Fibroblast of lung (primary cell): Measurements from ENCODE around the gene COPS6. TPM values are rescaled to one million over a fixed set of nuclear protein-coding genes. Genes with fewer than 3 reads are reported as not detected.

Experiments used
- DNase-seq, 2 donors: peaks; one replicate each; pipeline versions ENCODE4 v3.0.0 to v3.0.0-alpha.2; 2010; ENCODE audit warnings: low read depth in 2 of 2
- H2AFZ ChIP-seq: 2 replicates; pipeline ENCODE4 v1.5.1; 2012; ENCODE audit warnings: low read length, control low read depth, inconsistent platforms
- H3K27ac ChIP-seq: 2 replicates; pipeline ENCODE4 v1.5.1; 2011; ENCODE audit warnings: low read length, control low read depth; ENCODE audit not compliant: insufficient read depth
- H3K27me3 ChIP-seq: 2 replicates; pipeline ENCODE4 v1.5.1; 2011; ENCODE audit warnings: mild to moderate bottlenecking, low read length; ENCODE audit not compliant: control insufficient read depth, insufficient read depth
- H3K36me3 ChIP-seq: 2 replicates; pipeline ENCODE4 v1.5.1; 2011; ENCODE audit warnings: low read length; ENCODE audit not compliant: control insufficient read depth, insufficient read depth
- H3K4me1 ChIP-seq: 2 replicates; pipeline ENCODE4 v1.5.1; 2011; ENCODE audit warnings: low read length; ENCODE audit not compliant: control insufficient read depth, insufficient read depth; ENCODE audit errors: extremely low read depth
- H3K4me2 ChIP-seq: 2 replicates; pipeline ENCODE4 v1.5.1; 2011; ENCODE audit warnings: low read length, control low read depth; ENCODE audit not compliant: insufficient read depth; ENCODE audit errors: extremely low read depth
- H3K4me3 ChIP-seq, 4 experiments: fragments of 200-600 bp in 1 of 4; sonication (generic) in 1 of 4; replicated peaks in 1 of 4; 2 replicates each; pipeline ENCODE4 v1.5.1; 2011 to 2016; ENCODE audit warnings: low read length in 4 of 4, low read depth in 3 of 4, mild to moderate bottlenecking in 3 of 4, control low read depth in 2 of 4, inconsistent platforms in 1 of 4, mixed read lengths in 1 of 4; ENCODE audit not compliant: insufficient read depth in 1 of 4; ENCODE audit errors: control extremely low read depth in 1 of 4
- H3K79me2 ChIP-seq: 2 replicates; pipeline ENCODE4 v1.5.1; 2012; ENCODE audit warnings: mild to moderate bottlenecking, low read length, inconsistent platforms; ENCODE audit not compliant: control insufficient read depth, insufficient read depth
- H3K9ac ChIP-seq: 2 replicates; pipeline ENCODE4 v1.5.1; 2011; ENCODE audit warnings: mild to moderate bottlenecking, low read length, control low read depth; ENCODE audit not compliant: insufficient read depth
- H3K9me3 ChIP-seq: 2 replicates; pipeline ENCODE4 v1.5.1; 2012; ENCODE audit warnings: low read depth, low read length; ENCODE audit not compliant: control insufficient read depth, insufficient read depth
- H4K20me1 ChIP-seq: 2 replicates; pipeline ENCODE4 v1.5.1; 2011; ENCODE audit warnings: low read length; ENCODE audit not compliant: control insufficient read depth, insufficient read depth; ENCODE audit errors: extremely low read depth
- EZH2 ChIP-seq: IDR thresholded peaks from 2 replicates; pipeline ENCODE4 v1.5.1; 2012; ENCODE audit warnings: low read length, control low read depth, mild to moderate bottlenecking; ENCODE audit errors: missing control alignments
- polyA plus RNA-seq, 2 donors: library from polyadenylated mRNA; depleted of rRNA in 1 of 2; stranded (reverse) in 1 of 2; unstranded in 1 of 2; fragments of >200 nt; gene quantifications; 2 replicates each; pipeline ENCODE4 v1.2.1, GENCODE V29; 2011 to 2012; ENCODE audit warnings: missing spikeins in 1 of 2
- total RNA-seq: library from RNA; depleted of rRNA; stranded (reverse); fragments of >200 nt; gene quantifications from 2 replicates; pipeline ENCODE4 v1.2.1, GENCODE V29; 2014
- TF ChIP-seq, protein P1 (sequence below), 2 donors: IDR thresholded peaks in 1 of 2; conservative IDR thresholded peaks in 1 of 2; 1 replicate in 1 of 2; 2 replicates in 1 of 2; pipeline ENCODE4 v1.5.1; 2011 to 2012; ENCODE audit warnings: low read length in 2 of 2, control low read depth in 1 of 2, inconsistent platforms in 1 of 2, low read depth in 1 of 2, mild to moderate bottlenecking in 1 of 2

COPS6 gene
- total and polyA plus RNA-seq, 2 donors (not counting 1 experiment from before 2014, with no cell fraction given) = 71.0 to 188 TPM

DNA sequence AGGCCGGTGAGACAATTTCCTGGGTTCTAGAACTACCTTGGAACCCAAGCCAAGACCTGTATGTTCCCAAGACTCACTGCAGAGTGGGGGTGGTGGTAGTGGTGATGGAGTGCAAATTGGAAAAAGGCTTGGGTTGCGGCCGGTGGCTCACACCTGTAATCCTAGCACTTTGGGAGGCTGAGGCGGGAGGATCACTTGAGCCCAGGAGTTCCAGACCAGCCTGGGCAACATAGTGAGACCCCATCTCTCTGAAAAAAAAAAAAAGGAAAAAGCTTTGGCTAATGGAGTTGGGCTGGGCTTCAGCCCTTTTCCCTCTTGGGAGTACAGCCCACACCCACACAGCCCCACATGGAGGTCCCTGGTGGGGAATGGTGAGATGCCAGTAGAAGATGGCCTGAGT lies 16.8 kb downstream of the COPS6 start:
- Histone ChIP-seq H3K9me3 (no peaks in the 10 kb centered on the region), H3K4me1 (peaks cover 7% of the 10 kb centered on the region), H3K4me2 (no peak overlapping the region), H3K27me3 (no peaks in the 10 kb centered on the region), H4K20me1 (no peaks in the 10 kb centered on the region), H3K36me3 (peaks cover 20% of the 10 kb centered on the region), H3K27ac (no peak overlapping the region), H3K4me3 (no peak overlapping the region), H3K9ac (no peak overlapping the region), H2AFZ (no peak overlapping the region), H3K79me2 (peaks cover 3% of the 10 kb centered on the region)
- DNase-seq = no peak
- TF ChIP-seq, protein P1, sequence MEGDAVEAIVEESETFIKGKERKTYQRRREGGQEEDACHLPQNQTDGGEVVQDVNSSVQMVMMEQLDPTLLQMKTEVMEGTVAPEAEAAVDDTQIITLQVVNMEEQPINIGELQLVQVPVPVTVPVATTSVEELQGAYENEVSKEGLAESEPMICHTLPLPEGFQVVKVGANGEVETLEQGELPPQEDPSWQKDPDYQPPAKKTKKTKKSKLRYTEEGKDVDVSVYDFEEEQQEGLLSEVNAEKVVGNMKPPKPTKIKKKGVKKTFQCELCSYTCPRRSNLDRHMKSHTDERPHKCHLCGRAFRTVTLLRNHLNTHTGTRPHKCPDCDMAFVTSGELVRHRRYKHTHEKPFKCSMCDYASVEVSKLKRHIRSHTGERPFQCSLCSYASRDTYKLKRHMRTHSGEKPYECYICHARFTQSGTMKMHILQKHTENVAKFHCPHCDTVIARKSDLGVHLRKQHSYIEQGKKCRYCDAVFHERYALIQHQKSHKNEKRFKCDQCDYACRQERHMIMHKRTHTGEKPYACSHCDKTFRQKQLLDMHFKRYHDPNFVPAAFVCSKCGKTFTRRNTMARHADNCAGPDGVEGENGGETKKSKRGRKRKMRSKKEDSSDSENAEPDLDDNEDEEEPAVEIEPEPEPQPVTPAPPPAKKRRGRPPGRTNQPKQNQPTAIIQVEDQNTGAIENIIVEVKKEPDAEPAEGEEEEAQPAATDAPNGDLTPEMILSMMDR (conservative IDR thresholded peaks at IDR 0.05 in 1 of 2, IDR thresholded peaks at IDR 0.05 in 1 of 2; ENCODE audit: low read depth in 1 of 2, low read length in 2 of 2) = no peak
- no peak for TF ChIP-seq EZH2

DNA sequence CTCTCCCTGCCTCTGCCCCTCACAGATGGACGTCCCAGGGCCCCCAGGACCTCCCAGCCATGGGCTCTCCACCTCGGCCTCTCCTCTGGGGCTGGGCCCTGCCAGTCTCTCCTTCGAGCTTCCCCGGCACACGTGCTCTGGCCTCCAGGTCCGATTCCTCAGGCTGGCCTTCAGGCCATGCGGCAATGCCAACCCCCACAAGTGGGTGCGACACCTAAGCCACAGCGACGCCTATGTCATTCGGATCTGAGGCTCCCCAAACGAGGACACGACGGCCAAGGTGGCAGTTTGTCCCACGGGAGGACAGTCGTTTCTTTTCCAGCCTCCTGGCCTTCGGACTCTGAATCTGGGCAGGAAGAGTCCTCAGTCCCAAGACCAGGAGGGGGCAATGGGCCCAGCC lies 17.9 kb downstream of the COPS6 start:
- H3K4me2 ChIP-seq = no peak overlapping the region
- H4K20me1 ChIP-seq = no peaks in the 10 kb centered on the region
- H3K36me3 ChIP-seq = peaks cover 26% of the 10 kb centered on the region

DNA sequence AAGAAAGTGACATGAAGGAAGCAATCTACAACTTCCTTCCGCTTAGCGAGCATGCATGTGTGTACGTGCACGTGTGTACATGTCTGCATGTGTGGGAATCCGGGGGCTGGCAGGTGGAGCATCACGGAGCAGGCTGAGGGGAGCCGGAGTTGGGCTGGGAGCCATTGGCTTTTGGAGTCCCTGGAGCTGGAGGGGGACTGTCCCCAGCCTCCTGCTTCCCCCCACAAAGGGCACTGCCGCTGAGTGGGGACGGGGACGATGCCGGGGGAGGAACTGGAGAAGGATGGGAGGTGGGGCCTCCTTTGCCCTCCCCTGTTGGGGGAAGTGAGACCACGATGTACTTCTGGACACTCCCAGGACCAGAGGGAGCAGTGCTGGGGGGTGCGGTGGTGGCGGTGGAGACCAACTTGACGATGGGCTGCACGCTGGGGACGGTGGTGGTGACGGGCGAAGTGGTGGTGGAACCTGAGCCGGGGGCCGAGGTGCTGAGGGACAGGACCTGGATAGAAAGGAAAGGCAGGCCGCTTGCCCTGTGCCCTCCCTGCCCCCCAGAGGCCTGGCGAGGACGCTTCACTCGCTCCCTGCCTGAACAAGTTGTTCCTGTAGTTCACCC lies 18.5 kb downstream of the COPS6 start:
- H3K27me3 ChIP-seq = no peaks in the 10 kb centered on the region
- no peak for TF ChIP-seq EZH2
- TF ChIP-seq, protein P1 (conservative IDR thresholded peaks at IDR 0.05 in 1 of 2, IDR thresholded peaks at IDR 0.05 in 1 of 2; ENCODE audit: low read depth in 1 of 2, low read length in 2 of 2) = no peak
- DNase-seq = no peak
- H4K20me1 ChIP-seq = no peaks in the 10 kb centered on the region
- no peak overlapping the region for H3K9ac ChIP-seq
- peaks cover 7% of the 10 kb centered on the region for H3K4me1 ChIP-seq
- no peak overlapping the region for H3K4me3 ChIP-seq
- peaks cover 28% of the 10 kb centered on the region for H3K36me3 ChIP-seq
- no peak overlapping the region for H3K27ac ChIP-seq
- H3K4me2 ChIP-seq = no peak overlapping the region
- no peak overlapping the region for H2AFZ ChIP-seq
- no peaks in the 10 kb centered on the region for H3K79me2 ChIP-seq
- H3K9me3 ChIP-seq = no peaks in the 10 kb centered on the region

More for the DNA sequence above, 17.9 kb downstream of the COPS6 start:
- Histone ChIP-seq H3K9me3 (no peaks in the 10 kb centered on the region), H2AFZ (no peak overlapping the region), H3K4me1 (peaks cover 7% of the 10 kb centered on the region), H3K79me2 (no peaks in the 10 kb centered on the region), H3K27me3 (no peaks in the 10 kb centered on the region), H3K4me3 (no peak overlapping the region), H3K9ac (no peak overlapping the region), H3K27ac (no peak overlapping the region)
- DNase-seq = no peak
- TF ChIP-seq EZH2 = no peak
- TF ChIP-seq, protein P1 (conservative IDR thresholded peaks at IDR 0.05 in 1 of 2, IDR thresholded peaks at IDR 0.05 in 1 of 2; ENCODE audit: low read depth in 1 of 2, low read length in 2 of 2) = no peak
